Inflammatory macrophage (primary cell): ENCODE data around the gene RBM27.
"Not testable (repeated sequence)": the region's sequence is repeated elsewhere in the genome, so short reads cannot be mapped to it uniquely, and the experiment has no call there.

Experiments used
- DNase-seq, 2 donors: peaks; one replicate each; pipeline ENCODE4 v3.0.0-alpha.2; 2020 to 2022

Gene RBM27

GRCh38 chr5:146206257-146206656 is 2.9 kb downstream of the RBM27 start:
- DNase-seq = no peak

GRCh38 chr5:146208916-146209522 is 5.6 kb downstream of the RBM27 start:
- DNase-seq = no peak

- no peak for DNase-seq
Observed at GRCh38 chr5:146209714-146210113, 6.3 kb downstream of the RBM27 start.

GRCh38 chr5:146210810-146211209 is 7.4 kb downstream of the RBM27 start:
- DNase-seq = not testable (repeated sequence)

- peak in 1 of 2 donors; percentile 2 for DNase-seq
Observed at GRCh38 chr5:146213210-146213826, 9.9 kb downstream of the RBM27 start.

- not testable (repeated sequence) for DNase-seq
Observed at GRCh38 chr5:146214881-146215280, 11.5 kb downstream of the RBM27 start.

GRCh38 chr5:146218168-146218567 is 14.8 kb downstream of the RBM27 start:
- no peak for DNase-seq

- no peak for DNase-seq
Observed at GRCh38 chr5:146219243-146219642, 15.8 kb downstream of the RBM27 start.

- no peak for DNase-seq
Observed at GRCh38 chr5:146221234-146221633, 17.8 kb downstream of the RBM27 start.

- DNase-seq = no peak
Observed at GRCh38 chr5:146222005-146222404, 18.6 kb downstream of the RBM27 start.

GRCh38 chr5:146223179-146223578 is 19.8 kb downstream of the RBM27 start:
- no peak for DNase-seq

- no peak for DNase-seq
Observed at GRCh38 chr5:146229222-146229621, 25.8 kb downstream of the RBM27 start.

- no peak for DNase-seq
Observed at GRCh38 chr5:146232223-146232622, 28.8 kb downstream of the RBM27 start.

- no peak for DNase-seq
Observed at GRCh38 chr5:146233441-146233840, 30.0 kb downstream of the RBM27 start.

- DNase-seq = no peak
Observed at GRCh38 chr5:146238973-146239372, 35.6 kb downstream of the RBM27 start.

GRCh38 chr5:146240951-146241350 is 37.5 kb downstream of the RBM27 start:
- no peak for DNase-seq

- no peak for DNase-seq
Observed at GRCh38 chr5:146243247-146243646, 39.8 kb downstream of the RBM27 start.

- no peak for DNase-seq
Observed at GRCh38 chr5:146248561-146248960, 45.2 kb downstream of the RBM27 start.

GRCh38 chr5:146249801-146250200 is 46.4 kb downstream of the RBM27 start:
- DNase-seq = no peak
